Suprapubic skin (tissue), 4 donors: ENCODE measurements around the gene GLG1. TPM values are rescaled to one million over a fixed set of nuclear protein-coding genes. Genes with fewer than 3 reads are reported as not detected.

Source experiments
- DNase-seq, 2 donors: peaks; one replicate each; pipeline ENCODE4 v3.0.0-alpha.2; 2019; ENCODE audit warnings: low spot score in 2 of 2
- H3K27ac ChIP-seq: fragments of 200-600 bp; sonication (generic); one replicate; pipeline ENCODE4 v1.5.1; 2019
- H3K27me3 ChIP-seq: fragments of 200-600 bp; sonication (generic); one replicate; pipeline ENCODE4 v1.5.1; 2019
- H3K36me3 ChIP-seq: fragments of 200-600 bp; sonication (generic); one replicate; pipeline ENCODE4 v1.5.1; 2019
- H3K4me1 ChIP-seq: fragments of 200-600 bp; sonication (generic); one replicate; pipeline ENCODE4 v1.5.1; 2019
- H3K4me3 ChIP-seq: fragments of 200-600 bp; sonication (generic); one replicate; pipeline ENCODE4 v1.5.1; 2019; ENCODE audit warnings: mild to moderate bottlenecking
- H3K9me3 ChIP-seq: fragments of 200-600 bp; sonication (generic); one replicate; pipeline ENCODE4 v1.5.1; 2019
- CTCF ChIP-seq, 2 donors: fragments of 200-600 bp in 1 of 2; fragments of 450-650 bp in 1 of 2; sonication (generic) in 1 of 2; IDR thresholded peaks; one replicate each; pipeline ENCODE4 v1.5.1; 2016 to 2019; ENCODE audit warnings: antibody characterized with exemption in 2 of 2, mild to moderate bottlenecking in 1 of 2, moderate library complexity in 1 of 2
- EP300 ChIP-seq: sonication (generic); formaldehyde crosslinking; IDR thresholded peaks from one replicate; pipeline ENCODE4 v1.6.1; 2017; ENCODE audit warnings: antibody characterized with exemption
- POLR2A ChIP-seq, 2 donors: fragments of 450-650 bp; IDR thresholded peaks; one replicate each; pipeline ENCODE4 v1.6.1; 2017; ENCODE audit warnings: antibody characterized with exemption in 2 of 2, mild to moderate bottlenecking in 2 of 2, moderate library complexity in 2 of 2
- POLR2AphosphoS5 ChIP-seq, 3 donors: sonication (generic); formaldehyde crosslinking; IDR thresholded peaks; one replicate each; pipeline ENCODE4 v1.6.1; 2017; ENCODE audit warnings: antibody characterized with exemption in 3 of 3
- WGBS: methylation state at CpG from one replicate; pipeline ENCODE4 v1.1.5; 2018; 5-methylcytosine and 5-hydroxymethylcytosine counted together
- total RNA-seq, 4 donors: library from RNA; depleted of rRNA; stranded (reverse); fragments of >200 nt; gene quantifications; one replicate each; pipeline ENCODE4 v1.1.0, GENCODE V29; 2016

The GLG1 gene
- total RNA-seq, 4 donors from 2014 or later: 62.5 to 160 (median 89.6) TPM

GRCh38 chr16:74623214-74623838 lies 16.4 kb upstream of the GLG1 start:
- no peak overlapping the region for H3K4me3 ChIP-seq
- WGBS: 23% methylated on average over 4 of the region's 4 CpGs
- H3K36me3 ChIP-seq: peaks cover 66% of the 10 kb centered on the region
- no peaks in the 10 kb centered on the region for H3K9me3 ChIP-seq
- no peaks in the 10 kb centered on the region for H3K27me3 ChIP-seq
- H3K4me1 ChIP-seq: no peaks in the 10 kb centered on the region
- no peak for DNase-seq
- no peak for TF ChIP-seq POLR2AphosphoS5 (IDR thresholded peaks at IDR 0.05)
- peak; percentile 12 to 51 for TF ChIP-seq CTCF (IDR thresholded peaks at IDR 0.05)
- no peak overlapping the region for H3K27ac ChIP-seq

- DNase-seq: peak in 1 of 2 donors; percentile 6
- no peak for TF ChIP-seq POLR2AphosphoS5 (IDR thresholded peaks at IDR 0.05)
- TF ChIP-seq EP300: no peak
- no peak for TF ChIP-seq CTCF (IDR thresholded peaks at IDR 0.05)
- no peak for TF ChIP-seq POLR2A (IDR thresholded peaks at IDR 0.05)
- Histone ChIP-seq H3K36me3 (peaks cover 53% of the 10 kb centered on the region), H3K27me3 (no peaks in the 10 kb centered on the region), H3K4me3 (no peak overlapping the region), H3K9me3 (no peaks in the 10 kb centered on the region), H3K4me1 (no peaks in the 10 kb centered on the region), H3K27ac (no peak overlapping the region)
- WGBS: 92% methylated on average over 4 of the region's 4 CpGs
These were observed 15.1 kb upstream of the GLG1 start for GRCh38 chr16:74622005-74622404.

- DNase-seq: no peak
- whole genome bisulfite sequencing: 96% methylated on average over 1 of the region's 1 CpG
- H3K36me3 ChIP-seq: peaks cover 9% of the 10 kb centered on the region
These were observed 10.4 kb upstream of the GLG1 start for GRCh38 chr16:74617206-74617788.

GRCh38 chr16:74611721-74612120 lies 4.8 kb upstream of the GLG1 start:
- DNase-seq: no peak
- WGBS: 77% methylated on average over 1 of the region's 1 CpG
- TF ChIP-seq EP300 (no peak), POLR2A (IDR thresholded peaks at IDR 0.05) (no peak), CTCF (IDR thresholded peaks at IDR 0.05) (no peak), POLR2AphosphoS5 (IDR thresholded peaks at IDR 0.05) (no peak)
- Histone ChIP-seq H3K27me3 (no peaks in the 10 kb centered on the region), H3K36me3 (no peaks in the 10 kb centered on the region), H3K27ac (no peak overlapping the region), H3K4me1 (peaks cover 10% of the 10 kb centered on the region), H3K9me3 (no peaks in the 10 kb centered on the region), H3K4me3 (no peak overlapping the region)

More at GRCh38 chr16:74617206-74617788, 10.4 kb upstream of the GLG1 start:
- Histone ChIP-seq H3K9me3 (no peaks in the 10 kb centered on the region), H3K27ac (no peak overlapping the region), H3K27me3 (no peaks in the 10 kb centered on the region), H3K4me3 (no peak overlapping the region), H3K4me1 (no peaks in the 10 kb centered on the region)
- TF ChIP-seq POLR2AphosphoS5 (IDR thresholded peaks at IDR 0.05) (no peak), CTCF (IDR thresholded peaks at IDR 0.05) (no peak), POLR2A (IDR thresholded peaks at IDR 0.05) (no peak), EP300 (no peak)

GRCh38 chr16:74608944-74609343 lies 2.0 kb upstream of the GLG1 start:
- no peaks in the 10 kb centered on the region for H3K36me3 ChIP-seq
- H3K9me3 ChIP-seq: no peaks in the 10 kb centered on the region
- TF ChIP-seq CTCF (IDR thresholded peaks at IDR 0.05) (no peak), POLR2AphosphoS5 (IDR thresholded peaks at IDR 0.05) (no peak), EP300 (no peak), POLR2A (IDR thresholded peaks at IDR 0.05) (no peak)
- H3K4me3 ChIP-seq: no peak overlapping the region
- 63% methylated on average over 6 of the region's 6 CpGs for WGBS
- H3K27ac ChIP-seq: no peak overlapping the region
- no peak for DNase-seq
- H3K27me3 ChIP-seq: no peaks in the 10 kb centered on the region
- peaks cover 32% of the 10 kb centered on the region for H3K4me1 ChIP-seq
